ENCODE data around the gene BABAM1. TPM values are rescaled to one million over a fixed set of nuclear protein-coding genes. Genes with fewer than 3 reads are reported as not detected.

Gene BABAM1
- total and polyA plus RNA-seq, 10 of the 15 experiments (the other 5 are each of a cell fraction or from before 2014, with no cell fraction given): 11.9 to 154 (median 103) TPM

- no peak for TF ChIP-seq E4F1 (IDR thresholded peaks at IDR 0.05; ENCODE audit: borderline replicate concordance, partially characterized antibody)
These were observed 53.2 kb downstream of the BABAM1 start (continued) for GRCh38 chr19:17320435-17320834.

- H3K9ac ChIP-seq (ENCODE audit: control insufficient read depth, insufficient read depth, low read length): no peak overlapping the region
- H3K36me3 ChIP-seq (ENCODE audit: control insufficient read depth in 2 of 2, insufficient read depth in 2 of 2, low read length in 1 of 2): peaks cover 5 to 12% of the 10 kb centered on the region in 2 experiments; a peak in 3 of 4 replicates
- ChIA-PET SMC1A (ENCODE audit: uncharacterized antibody, unreplicated experiment) (no interaction called here), POLR2A (interaction anchor here (0.6 to 1.4 kb wide), 2 partner anchors 13 to 57 kb away, joined by 4 to 5 read pairs; partner anchors contain the start of gene DDA1), CTCF (no interaction called here), RAD21 (ENCODE audit: unreplicated experiment) (no interaction called here)
- H3K4me1 ChIP-seq (ENCODE audit: control insufficient read depth, insufficient read depth, low read length): no peaks in the 10 kb centered on the region
- no peak overlapping the region for H3K4me3 ChIP-seq
- ATAC-seq (no peak), DNase-seq (ENCODE audit: low read depth, low spot score) (no peak), FAIRE-seq (no peak)
- no peak overlapping the region for H3K4me2 ChIP-seq (ENCODE audit: control insufficient read depth, insufficient read depth)
- H3K27ac ChIP-seq (ENCODE audit: control insufficient read depth, insufficient read depth): no peak overlapping the region
- H3K27me3 ChIP-seq (replicated peaks in 1 of 2; ENCODE audit: control insufficient read depth in 2 of 2, insufficient read depth in 2 of 2, low read length in 1 of 2): no peaks in the 10 kb centered on the region
- H3K9me3 ChIP-seq (replicated peaks; ENCODE audit: control insufficient read depth, insufficient read depth, low read length): no peaks in the 10 kb centered on the region
- in situ Hi-C loops (cut with MboI) (no loop called here), intact Hi-C loops (cut with micrococcal nuclease; ENCODE audit: unreplicated experiment) (no loop called here)
- TF ChIP-seq POLR2A (IDR thresholded peaks at IDR 0.05; ENCODE audit: low read depth, low read length): peak; percentile 69; the same call in 1 of the 2 replicates
- 0 out of 2 replicates have a peak, but pooled peaks have one; percentile 9 for TF ChIP-seq RUNX3 (IDR thresholded peaks at IDR 0.05; ENCODE audit: low read length)
- no peak for TF ChIP-seq TAF1 (IDR thresholded peaks at IDR 0.05; ENCODE audit: borderline replicate concordance, low read depth, low read length)
- no peak for TF ChIP-seq DPF2 (IDR thresholded peaks at IDR 0.05)
- H2AFZ ChIP-seq (ENCODE audit: control insufficient read depth, low read depth, low read length): no peak overlapping the region
- no peaks in the 10 kb centered on the region for H4K20me1 ChIP-seq (ENCODE audit: control insufficient read depth, insufficient read depth)
- 64% methylated on average over 18 of the region's 19 CpGs for WGBS (ENCODE audit: insufficient coverage, insufficient replicate concordance, low lambda C conversion rate, missing lambda C conversion rate)
- no TSS peak for BruUV-seq (replicated peaks)
- no peaks in the 10 kb centered on the region for H3K79me2 ChIP-seq (ENCODE audit: control insufficient read depth, insufficient read depth, low read length)
These were observed 54.6 kb downstream of the BABAM1 start for GRCh38 chr19:17321655-17322489.

Measured in GM12878 (cell line).